ENCODE measurements around the gene EPSTI1.

The EPSTI1 gene

DNA sequence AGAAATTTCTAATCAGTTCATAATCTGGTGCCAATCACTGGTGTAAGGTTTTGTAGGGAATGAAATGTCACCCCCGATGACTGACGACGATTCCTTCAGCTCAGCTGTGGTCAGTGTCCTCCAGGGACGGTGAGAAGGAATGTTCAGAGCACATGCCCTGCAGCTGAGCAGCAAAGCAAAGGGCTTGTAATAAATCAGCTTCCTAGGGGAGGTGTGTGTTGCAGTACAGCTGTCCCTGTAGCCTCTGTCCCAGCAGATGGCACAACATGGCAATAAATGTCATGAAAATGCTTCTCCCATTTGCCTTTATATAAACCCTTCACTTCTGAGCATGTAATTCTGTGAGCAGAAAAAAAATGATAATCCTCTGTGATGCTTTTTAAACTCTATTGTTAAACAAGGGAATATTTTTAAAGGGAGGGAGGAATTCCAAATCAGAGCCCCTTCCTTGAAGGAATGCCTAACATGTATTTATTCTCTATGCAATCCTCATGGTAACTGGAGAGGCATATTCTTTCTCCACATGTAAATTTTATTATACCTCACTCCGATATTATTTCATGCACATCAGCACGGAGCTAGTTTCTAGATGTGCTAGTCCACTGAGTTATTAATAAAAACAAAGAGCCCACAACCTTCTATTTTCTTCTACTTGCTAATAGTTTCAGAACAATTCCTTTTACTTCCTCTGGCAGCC, 108.1 kb downstream of the EPSTI1 start:
- Histone ChIP-seq H3K9ac (ENCODE audit: low read length) (no peak overlapping the region), H3K27me3 (ENCODE audit: control insufficient read depth in 1 of 2, insufficient read depth in 2 of 2, low read length in 2 of 2) (no peaks in the 10 kb centered on the region), H3K4me1 (ENCODE audit: insufficient read depth, low read length) (peaks cover 8% of the 10 kb centered on the region), H3K9me3 (ENCODE audit: low read length) (no peaks in the 10 kb centered on the region), H3K4me3 (ENCODE audit: low read depth in 1 of 2, low read length in 2 of 2) (no peak overlapping the region), H3K36me3 (ENCODE audit: insufficient read depth, low read length) (no peaks in the 10 kb centered on the region), H3K27ac (ENCODE audit: low read depth, low read length) (no peak overlapping the region)

DNA sequence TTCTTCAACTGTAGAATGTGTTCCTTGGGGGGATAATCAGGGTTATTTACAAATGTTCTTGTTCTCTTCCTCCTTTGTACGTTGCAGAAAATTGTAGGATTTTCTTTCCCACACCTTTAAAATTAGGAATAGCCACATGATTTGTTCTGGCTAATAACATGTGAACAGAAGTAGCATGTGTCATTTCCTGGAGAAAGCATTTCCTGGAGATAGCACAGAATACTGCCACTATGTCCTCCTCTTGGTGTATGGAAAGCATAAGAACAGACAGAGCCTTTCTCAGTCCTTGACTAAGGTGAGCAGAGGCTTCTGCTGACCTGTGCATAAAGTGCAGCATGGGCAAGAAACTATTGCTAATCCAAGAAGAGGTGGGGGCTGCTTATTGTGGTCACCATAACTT, 108.9 kb downstream of the EPSTI1 start:
- H3K4me1 ChIP-seq (ENCODE audit: insufficient read depth, low read length): peaks cover 8% of the 10 kb centered on the region
- no peaks in the 10 kb centered on the region for H3K9me3 ChIP-seq (ENCODE audit: low read length)
- no peak overlapping the region for H3K9ac ChIP-seq (ENCODE audit: low read length)
- no peaks in the 10 kb centered on the region for H3K36me3 ChIP-seq (ENCODE audit: insufficient read depth, low read length)
- no peak overlapping the region for H3K4me3 ChIP-seq (ENCODE audit: low read depth in 1 of 2, low read length in 2 of 2)
- no peaks in the 10 kb centered on the region for H3K27me3 ChIP-seq (ENCODE audit: control insufficient read depth in 1 of 2, insufficient read depth in 2 of 2, low read length in 2 of 2)
- H3K27ac ChIP-seq (ENCODE audit: low read depth, low read length): no peak overlapping the region

DNA sequence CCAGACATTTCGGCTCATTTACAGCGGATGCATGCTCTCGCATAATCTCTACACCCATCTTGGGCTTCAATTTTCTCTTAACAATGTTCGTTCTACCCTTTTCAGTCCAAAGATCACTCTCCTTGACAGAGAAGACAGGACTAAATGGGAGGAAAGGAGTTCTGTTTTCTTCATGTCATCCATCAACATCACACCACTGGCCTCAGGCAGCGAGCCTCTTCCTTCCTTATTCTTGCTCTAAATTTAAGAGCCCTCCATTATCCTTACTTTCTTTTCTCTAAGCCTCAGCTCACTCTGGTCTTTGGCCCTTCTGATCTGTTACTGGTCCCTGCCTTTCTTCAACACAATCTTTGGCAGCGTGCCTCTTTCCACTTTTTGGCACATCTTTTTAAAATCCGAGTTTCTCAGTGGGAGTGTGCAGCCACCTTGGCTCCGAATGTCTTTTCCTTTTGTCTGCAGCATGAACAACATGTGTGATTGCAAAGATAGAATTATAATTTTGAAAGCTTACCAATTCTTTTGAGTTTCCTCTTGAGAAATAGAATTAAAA, 111.9 kb downstream of the EPSTI1 start:
- no peak overlapping the region for H3K9ac ChIP-seq (ENCODE audit: low read length)
- peaks cover 8% of the 10 kb centered on the region for H3K4me1 ChIP-seq (ENCODE audit: insufficient read depth, low read length)
- H3K27me3 ChIP-seq (ENCODE audit: control insufficient read depth in 1 of 2, insufficient read depth in 2 of 2, low read length in 2 of 2): no peaks in the 10 kb centered on the region
- H3K4me3 ChIP-seq (ENCODE audit: low read depth in 1 of 2, low read length in 2 of 2): no peak overlapping the region
- H3K27ac ChIP-seq (ENCODE audit: low read depth, low read length): no peak overlapping the region
- H3K9me3 ChIP-seq (ENCODE audit: low read length): no peaks in the 10 kb centered on the region
- no peaks in the 10 kb centered on the region for H3K36me3 ChIP-seq (ENCODE audit: insufficient read depth, low read length)

- no peaks in the 10 kb centered on the region for H3K36me3 ChIP-seq (ENCODE audit: insufficient read depth, low read length)
- peaks cover 2% of the 10 kb centered on the region for H3K4me1 ChIP-seq (ENCODE audit: insufficient read depth, low read length)
- no peak overlapping the region for H3K27ac ChIP-seq (ENCODE audit: low read depth, low read length)
- no peak overlapping the region for H3K4me3 ChIP-seq (ENCODE audit: low read depth in 1 of 2, low read length in 2 of 2)
- H3K27me3 ChIP-seq (ENCODE audit: control insufficient read depth in 1 of 2, insufficient read depth in 2 of 2, low read length in 2 of 2): no peaks in the 10 kb centered on the region
- no peak overlapping the region for H3K9ac ChIP-seq (ENCODE audit: low read length)
- no peaks in the 10 kb centered on the region for H3K9me3 ChIP-seq (ENCODE audit: low read length)
Observed at GRCh38 chr13:42878721-42879120, 113.3 kb downstream of the EPSTI1 start.

- Histone ChIP-seq H3K4me3 (ENCODE audit: low read depth in 1 of 2, low read length in 2 of 2) (no peak overlapping the region), H3K9ac (ENCODE audit: low read length) (no peak overlapping the region), H3K27ac (ENCODE audit: low read depth, low read length) (no peak overlapping the region), H3K36me3 (ENCODE audit: insufficient read depth, low read length) (no peaks in the 10 kb centered on the region), H3K27me3 (ENCODE audit: control insufficient read depth in 1 of 2, insufficient read depth in 2 of 2, low read length in 2 of 2) (no peaks in the 10 kb centered on the region), H3K9me3 (ENCODE audit: low read length) (no peaks in the 10 kb centered on the region), H3K4me1 (ENCODE audit: insufficient read depth, low read length) (no peaks in the 10 kb centered on the region)
Observed at GRCh38 chr13:42876887-42877545, 115.0 kb downstream of the EPSTI1 start.

- Histone ChIP-seq H3K9ac (ENCODE audit: low read length) (no peak overlapping the region), H3K4me3 (ENCODE audit: low read depth in 1 of 2, low read length in 2 of 2) (no peak overlapping the region), H3K27ac (ENCODE audit: low read depth, low read length) (no peak overlapping the region), H3K27me3 (ENCODE audit: control insufficient read depth in 1 of 2, insufficient read depth in 2 of 2, low read length in 2 of 2) (no peaks in the 10 kb centered on the region), H3K4me1 (ENCODE audit: insufficient read depth, low read length) (no peaks in the 10 kb centered on the region), H3K9me3 (ENCODE audit: low read length) (no peaks in the 10 kb centered on the region), H3K36me3 (ENCODE audit: insufficient read depth, low read length) (no peaks in the 10 kb centered on the region)
Observed at GRCh38 chr13:42876270-42876714, 115.7 kb downstream of the EPSTI1 start.

- no peak overlapping the region for H3K4me3 ChIP-seq (ENCODE audit: low read depth in 1 of 2, low read length in 2 of 2)
- no peak overlapping the region for H3K9ac ChIP-seq (ENCODE audit: low read length)
- H3K4me1 ChIP-seq (ENCODE audit: insufficient read depth, low read length): no peaks in the 10 kb centered on the region
- no peaks in the 10 kb centered on the region for H3K9me3 ChIP-seq (ENCODE audit: low read length)
- no peaks in the 10 kb centered on the region for H3K27me3 ChIP-seq (ENCODE audit: control insufficient read depth in 1 of 2, insufficient read depth in 2 of 2, low read length in 2 of 2)
- H3K27ac ChIP-seq (ENCODE audit: low read depth, low read length): no peak overlapping the region
- no peaks in the 10 kb centered on the region for H3K36me3 ChIP-seq (ENCODE audit: insufficient read depth, low read length)
Observed at GRCh38 chr13:42875475-42876269, 116.4 kb downstream of the EPSTI1 start.

DNA sequence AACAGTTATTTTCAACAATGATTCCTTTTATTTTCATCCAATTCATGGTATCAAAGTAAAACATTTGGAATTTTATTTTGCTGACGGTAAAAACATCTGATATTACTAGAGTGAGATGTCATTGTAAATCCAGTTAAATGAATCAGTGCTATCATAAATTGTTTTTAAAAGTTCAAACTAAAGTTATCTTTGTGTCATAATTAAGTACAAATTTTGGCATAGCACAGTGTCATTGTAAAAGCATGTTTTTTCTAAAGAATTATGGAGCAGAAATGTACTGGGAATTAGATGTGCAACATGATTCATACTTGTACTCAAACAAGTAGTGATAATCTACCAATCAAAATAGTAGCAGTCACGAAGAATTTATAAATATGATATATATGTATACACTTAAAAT, 117.8 kb downstream of the EPSTI1 start:
- Histone ChIP-seq H3K27me3 (ENCODE audit: control insufficient read depth in 1 of 2, insufficient read depth in 2 of 2, low read length in 2 of 2) (no peaks in the 10 kb centered on the region), H3K4me3 (ENCODE audit: low read depth in 1 of 2, low read length in 2 of 2) (no peak overlapping the region), H3K27ac (ENCODE audit: low read depth, low read length) (no peak overlapping the region), H3K9ac (ENCODE audit: low read length) (no peak overlapping the region), H3K36me3 (ENCODE audit: insufficient read depth, low read length) (no peaks in the 10 kb centered on the region), H3K9me3 (ENCODE audit: low read length) (no peaks in the 10 kb centered on the region), H3K4me1 (ENCODE audit: insufficient read depth, low read length) (no peaks in the 10 kb centered on the region)

- Histone ChIP-seq H3K27me3 (ENCODE audit: control insufficient read depth in 1 of 2, insufficient read depth in 2 of 2, low read length in 2 of 2) (no peaks in the 10 kb centered on the region), H3K36me3 (ENCODE audit: insufficient read depth, low read length) (no peaks in the 10 kb centered on the region)
Observed at GRCh38 chr13:42873081-42873480, 119.0 kb downstream of the EPSTI1 start.

DNA sequence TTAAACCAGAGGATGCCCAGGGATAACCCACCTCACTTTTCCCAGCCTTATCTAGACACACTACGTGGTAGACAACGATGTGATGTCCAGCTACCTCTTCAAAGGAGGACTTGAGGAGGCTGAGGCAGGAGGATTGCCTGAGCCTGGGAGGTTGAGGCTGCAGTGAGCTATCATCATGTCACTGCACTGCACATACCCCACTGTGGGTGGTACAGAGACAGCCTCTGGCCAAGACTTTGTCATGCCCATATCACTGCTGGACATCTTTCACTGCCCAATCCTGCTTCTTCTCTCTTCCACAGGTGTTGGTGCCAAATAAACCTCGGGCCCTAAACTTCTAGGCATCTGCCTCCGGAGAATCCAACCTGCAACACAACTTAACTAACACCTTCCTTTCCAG, 124.8 kb downstream of the EPSTI1 start:
- no peak overlapping the region for H3K4me3 ChIP-seq (ENCODE audit: low read depth in 1 of 2, low read length in 2 of 2)
- no peaks in the 10 kb centered on the region for H3K27me3 ChIP-seq (ENCODE audit: control insufficient read depth in 1 of 2, insufficient read depth in 2 of 2, low read length in 2 of 2)

More at GRCh38 chr13:42873081-42873480, 119.0 kb downstream of the EPSTI1 start:
- no peaks in the 10 kb centered on the region for H3K9me3 ChIP-seq (ENCODE audit: low read length)
- H3K27ac ChIP-seq (ENCODE audit: low read depth, low read length): no peak overlapping the region
- H3K4me1 ChIP-seq (ENCODE audit: insufficient read depth, low read length): no peaks in the 10 kb centered on the region
- no peak overlapping the region for H3K9ac ChIP-seq (ENCODE audit: low read length)
- no peak overlapping the region for H3K4me3 ChIP-seq (ENCODE audit: low read depth in 1 of 2, low read length in 2 of 2)

GRCh38 chr13:42865768-42866102, 126.3 kb downstream of the EPSTI1 start:
- Histone ChIP-seq H3K9me3 (ENCODE audit: low read length) (no peaks in the 10 kb centered on the region), H3K4me3 (ENCODE audit: low read depth in 1 of 2, low read length in 2 of 2) (no peak overlapping the region), H3K27ac (ENCODE audit: low read depth, low read length) (no peak overlapping the region), H3K27me3 (ENCODE audit: control insufficient read depth in 1 of 2, insufficient read depth in 2 of 2, low read length in 2 of 2) (no peaks in the 10 kb centered on the region), H3K4me1 (ENCODE audit: insufficient read depth, low read length) (no peaks in the 10 kb centered on the region), H3K9ac (ENCODE audit: low read length) (no peak overlapping the region), H3K36me3 (ENCODE audit: insufficient read depth, low read length) (no peaks in the 10 kb centered on the region)

More for the DNA sequence above, 124.8 kb downstream of the EPSTI1 start:
- H3K27ac ChIP-seq (ENCODE audit: low read depth, low read length): no peak overlapping the region
- no peaks in the 10 kb centered on the region for H3K9me3 ChIP-seq (ENCODE audit: low read length)
- H3K4me1 ChIP-seq (ENCODE audit: insufficient read depth, low read length): no peaks in the 10 kb centered on the region
- no peak overlapping the region for H3K9ac ChIP-seq (ENCODE audit: low read length)
- no peaks in the 10 kb centered on the region for H3K36me3 ChIP-seq (ENCODE audit: insufficient read depth, low read length)
